ENCODE data around the gene SIN3A.
"Not testable (repeated sequence)": the region's sequence is repeated elsewhere in the genome, so short reads cannot be mapped to it uniquely, and the experiment has no call there.

SIN3A gene

DNA sequence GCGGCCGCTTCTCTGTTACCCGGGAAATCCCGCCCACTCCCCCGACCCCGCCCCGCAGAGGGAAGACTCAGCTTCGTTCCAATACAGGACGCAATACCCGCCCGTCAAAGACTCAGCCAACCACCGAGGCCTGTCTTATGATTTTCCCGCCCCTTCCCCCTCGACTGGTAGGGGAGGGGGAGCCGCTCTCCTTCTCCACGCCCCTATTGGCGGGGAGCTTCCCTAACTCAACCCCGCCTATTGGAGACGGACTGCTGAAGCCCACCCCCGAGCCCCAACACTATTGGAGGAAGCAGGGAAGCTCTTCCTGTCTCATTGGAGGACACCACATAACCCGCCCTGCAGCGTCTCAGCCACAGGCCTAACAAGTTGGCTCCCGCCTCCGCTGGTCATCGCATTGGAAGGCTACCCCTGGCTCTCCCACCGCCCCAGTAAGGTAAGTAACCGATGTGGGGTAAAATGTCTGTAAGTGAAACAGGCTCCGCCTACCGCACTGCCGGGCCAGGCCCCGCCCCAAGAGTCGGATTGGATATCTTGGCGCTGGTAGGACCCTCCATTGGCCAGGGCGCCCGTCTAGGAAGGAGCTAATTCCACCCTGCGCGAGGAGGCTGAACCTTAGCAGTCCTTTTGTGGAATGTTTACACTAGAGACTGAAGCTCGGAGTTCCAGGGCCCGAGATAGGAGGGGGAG lies at the start of gene SIN3A:
Gene SIN3A, minus strand, starts transcription at position 17 of the 690 bp plus-strand sequence. CDS start 21,315 bp downstream, outside the sequence.
- DNase-seq (ENCODE audit: low read depth in 2 of 2) = peak; percentile 95 to 99

DNA sequence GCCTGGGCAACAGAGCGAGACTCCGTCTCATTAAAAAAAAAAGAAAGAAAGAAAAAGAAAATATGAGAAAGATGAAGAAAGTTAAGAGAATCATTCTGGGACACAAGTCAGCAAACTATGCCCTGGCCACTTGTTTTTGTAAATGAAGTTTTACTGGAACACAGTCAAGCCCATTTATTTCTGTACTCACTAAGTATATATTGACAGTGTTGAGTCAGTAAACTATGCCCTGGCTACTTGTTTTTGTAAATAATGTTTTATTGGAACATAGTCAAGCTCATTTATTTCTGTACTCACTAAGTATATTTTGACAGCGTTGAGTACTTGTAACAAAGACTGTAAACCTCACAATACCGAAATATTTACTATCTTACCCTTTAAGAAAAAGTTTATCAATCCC lies 42.2 kb upstream of the SIN3A start:
- DNase-seq (ENCODE audit: low read depth in 2 of 2) = no peak

DNA sequence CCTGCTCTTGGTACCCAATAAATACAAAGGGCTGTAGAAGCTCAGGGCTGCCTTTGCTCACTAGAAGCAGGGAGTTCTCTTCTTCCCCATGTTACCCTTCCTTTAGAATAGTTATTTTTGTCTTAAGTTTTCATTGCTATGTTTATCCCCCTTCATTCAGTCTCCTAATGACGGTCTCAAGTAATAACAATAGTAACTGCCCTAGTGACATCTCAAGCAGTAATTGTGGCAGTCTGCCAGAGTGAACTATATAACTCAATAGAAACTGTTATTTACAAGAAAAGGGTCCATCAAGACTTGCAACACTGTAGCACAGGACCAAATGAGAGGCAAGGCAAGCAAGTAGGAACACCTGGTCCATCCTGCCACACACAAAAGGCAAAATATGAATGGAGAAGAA lies 32.5 kb upstream of the SIN3A start:
- no peak for DNase-seq (ENCODE audit: low read depth in 2 of 2)

DNA sequence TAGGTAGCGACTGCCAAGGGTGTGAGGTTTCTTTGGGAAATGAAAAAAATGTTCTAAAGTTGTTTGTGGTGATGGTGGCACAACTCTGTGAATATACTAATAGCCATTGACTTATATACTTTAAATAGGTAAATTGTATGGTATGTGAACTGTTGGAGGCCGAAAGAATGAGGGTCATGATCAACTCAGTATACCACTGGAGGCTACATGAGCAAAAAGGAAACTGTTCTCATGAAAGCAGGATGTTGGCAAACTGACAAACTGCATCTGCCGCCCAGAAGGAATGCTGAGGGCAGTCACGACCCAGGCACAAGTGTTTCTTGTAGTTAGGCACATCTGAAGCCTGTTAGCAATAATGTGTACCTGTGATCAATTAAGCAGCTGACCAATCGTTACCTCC lies 32.1 kb upstream of the SIN3A start:
- DNase-seq (ENCODE audit: low read depth in 2 of 2) = not testable (repeated sequence)

DNA sequence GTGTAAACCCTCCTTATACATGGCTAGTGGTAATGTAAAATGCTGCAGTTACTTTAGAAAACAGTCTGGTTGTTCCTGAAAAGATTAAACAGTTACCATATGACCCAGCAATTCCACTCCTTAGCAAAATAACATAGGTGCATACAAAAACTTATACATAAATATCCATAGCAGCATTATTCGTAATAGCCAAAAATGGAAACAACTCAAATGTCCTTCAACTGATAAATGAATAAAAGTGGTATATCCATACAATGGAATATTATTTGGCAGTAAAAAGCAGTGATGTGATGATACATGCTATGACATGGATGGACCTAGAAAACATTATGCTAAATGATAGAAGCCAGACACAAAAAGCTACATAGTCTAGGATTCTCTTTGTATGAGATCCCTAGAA lies 31.6 kb upstream of the SIN3A start:
- no peak for DNase-seq (ENCODE audit: low read depth in 2 of 2)

DNA sequence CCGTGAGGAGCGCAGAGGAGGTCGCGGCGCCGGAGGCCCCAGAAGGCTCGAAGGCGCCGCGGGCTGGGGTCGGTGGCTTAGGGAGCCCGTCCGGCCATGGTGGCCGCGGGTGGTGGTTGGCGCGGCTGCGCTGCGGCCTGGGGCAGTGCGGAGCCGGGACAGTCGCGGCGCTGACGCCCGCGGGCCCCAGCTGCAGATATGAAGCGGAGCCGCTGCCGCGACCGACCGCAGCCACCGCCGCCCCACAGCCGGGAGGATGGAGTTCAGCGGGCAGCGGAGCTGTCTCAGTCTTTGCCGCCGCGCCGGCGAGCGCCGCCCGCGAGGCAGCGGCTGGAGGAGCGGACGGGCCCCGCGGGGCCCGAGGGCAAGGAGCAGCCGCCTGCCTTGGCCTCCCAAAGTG lies 29.0 kb upstream of the SIN3A start:
- DNase-seq (ENCODE audit: low read depth in 2 of 2) = not testable (repeated sequence)

DNA sequence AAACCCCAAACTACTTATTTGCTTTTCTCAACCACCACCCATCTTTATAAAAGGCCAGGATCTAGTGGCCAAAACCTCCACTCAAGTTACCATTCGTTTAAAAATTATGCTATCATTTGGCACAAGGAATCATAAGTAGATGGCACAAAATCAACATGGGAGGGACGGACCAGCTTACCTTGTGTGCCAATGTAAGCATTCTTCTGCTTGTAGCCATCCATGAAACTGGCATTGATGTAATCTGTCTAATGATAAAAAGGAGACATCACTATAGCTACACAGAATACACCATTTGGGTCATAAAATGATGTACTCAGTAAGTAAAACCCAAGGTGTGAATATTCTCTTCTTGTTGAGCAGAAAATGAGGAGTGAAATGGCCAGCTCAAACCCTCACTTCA lies 28.2 kb upstream of the SIN3A start:
- no peak for DNase-seq (ENCODE audit: low read depth in 2 of 2)

DNA sequence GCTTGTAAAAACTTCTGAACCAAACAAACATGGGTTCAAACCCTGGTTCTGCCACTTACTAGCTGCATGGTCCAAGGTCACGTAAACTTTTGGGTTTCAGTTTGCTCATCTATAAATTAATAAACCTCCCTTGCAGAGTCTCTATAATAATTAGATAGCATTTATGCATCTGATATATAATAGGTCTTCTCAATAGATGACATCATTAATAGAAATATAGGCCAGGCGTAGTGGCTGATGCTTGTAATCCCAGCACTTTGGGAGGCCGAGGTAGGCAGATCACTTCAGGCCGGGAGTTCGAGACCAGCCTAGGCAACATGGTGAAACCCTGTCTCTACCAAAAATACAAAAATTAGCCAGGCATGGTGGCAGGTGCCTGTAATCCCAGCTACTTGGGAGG lies 25.6 kb upstream of the SIN3A start:
- not testable (repeated sequence) for DNase-seq (ENCODE audit: low read depth in 2 of 2)

DNA sequence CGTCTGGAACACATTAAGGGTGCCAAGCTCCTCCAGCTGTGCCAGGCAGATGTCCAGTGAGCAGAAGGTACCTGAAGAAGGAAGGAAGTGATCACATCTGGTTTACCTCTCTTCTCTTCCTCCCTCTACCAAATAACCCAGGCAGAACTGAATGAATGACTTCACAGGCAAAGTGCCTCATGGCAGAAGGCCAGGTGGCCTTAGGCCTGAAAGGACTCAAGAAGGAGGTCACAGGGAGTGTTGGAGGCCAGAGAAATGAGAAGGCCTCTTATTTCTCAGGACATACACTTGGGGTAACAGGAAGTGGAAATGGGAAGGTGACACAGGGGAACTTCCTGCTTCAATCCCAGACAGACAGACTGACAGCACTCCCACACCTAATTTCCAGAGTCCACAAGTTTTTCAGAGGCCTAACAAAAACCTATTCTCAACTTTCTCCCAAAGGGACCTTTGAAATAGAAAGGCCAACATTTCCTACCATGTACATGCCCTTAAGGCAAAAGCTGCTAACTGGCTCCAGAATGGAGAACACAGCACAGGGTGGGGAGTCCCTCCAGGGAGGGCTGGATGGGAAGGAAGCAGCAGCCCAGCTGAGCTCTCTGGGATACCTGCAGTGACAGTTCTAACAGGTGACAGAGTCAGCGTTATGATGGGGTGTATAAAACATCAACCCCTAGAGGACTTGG lies 17.6 kb upstream of the SIN3A start:
- DNase-seq (ENCODE audit: low read depth in 2 of 2) = no peak

DNA sequence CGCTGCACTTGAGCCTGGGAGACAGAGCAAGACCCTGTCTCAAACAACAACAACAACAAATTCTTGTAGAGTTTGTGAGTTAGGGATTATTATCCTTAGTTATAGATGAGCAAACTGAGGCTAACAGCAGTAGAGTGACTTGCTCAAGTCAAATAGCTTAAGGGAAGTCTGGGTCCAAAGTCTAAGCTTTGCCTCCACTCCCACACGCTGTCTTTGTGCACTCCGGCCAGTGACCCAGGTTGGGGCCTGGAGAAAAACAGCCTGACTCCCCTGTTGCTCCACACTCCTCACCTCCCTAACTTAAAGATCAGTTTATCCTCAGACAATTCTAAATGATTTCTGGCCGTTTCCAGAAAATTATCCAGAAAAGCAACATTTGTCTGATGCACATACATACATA lies 9.2 kb upstream of the SIN3A start:
- DNase-seq (ENCODE audit: low read depth in 2 of 2) = no peak

DNA sequence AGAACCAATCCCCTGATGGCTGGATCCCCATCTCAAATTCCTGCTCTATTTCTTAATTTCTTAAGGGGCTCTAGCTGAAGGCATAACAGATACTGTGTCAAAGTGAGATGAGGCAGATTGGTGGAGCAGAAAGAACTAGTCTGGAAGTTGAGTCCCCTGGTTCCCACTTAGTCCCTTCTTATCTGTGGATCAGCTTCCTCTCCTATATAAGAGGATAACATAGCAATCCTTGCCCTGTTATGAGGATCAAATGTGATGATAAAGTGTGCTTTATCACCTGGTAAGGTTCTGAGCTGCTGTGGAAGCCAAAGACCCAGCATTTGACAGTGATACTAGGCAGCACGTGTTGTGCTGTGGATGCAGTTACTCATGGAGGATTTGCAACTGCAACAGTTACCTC lies 8.1 kb upstream of the SIN3A start:
- no peak for DNase-seq (ENCODE audit: low read depth in 2 of 2)

DNA sequence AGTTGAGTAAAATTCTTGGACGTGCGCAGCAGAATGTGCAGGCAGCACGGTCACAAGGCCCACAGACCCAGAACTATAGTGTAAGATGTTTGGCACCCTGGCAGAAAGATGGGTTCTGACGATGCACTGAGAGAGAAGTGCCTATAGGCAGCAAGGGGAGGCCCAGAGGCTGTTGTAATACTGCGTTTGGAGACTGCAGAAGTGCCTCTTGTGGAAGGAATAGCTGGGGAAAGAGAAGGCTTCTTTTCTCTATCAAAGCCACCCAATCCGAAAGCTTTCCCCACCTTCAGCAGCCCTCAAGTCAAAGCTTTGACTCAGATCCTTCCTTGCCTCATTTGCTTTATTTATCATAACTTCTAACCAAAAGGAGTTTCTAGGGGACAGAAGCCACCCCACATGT lies 5.2 kb upstream of the SIN3A start:
- no peak for DNase-seq (ENCODE audit: low read depth in 2 of 2)

DNA sequence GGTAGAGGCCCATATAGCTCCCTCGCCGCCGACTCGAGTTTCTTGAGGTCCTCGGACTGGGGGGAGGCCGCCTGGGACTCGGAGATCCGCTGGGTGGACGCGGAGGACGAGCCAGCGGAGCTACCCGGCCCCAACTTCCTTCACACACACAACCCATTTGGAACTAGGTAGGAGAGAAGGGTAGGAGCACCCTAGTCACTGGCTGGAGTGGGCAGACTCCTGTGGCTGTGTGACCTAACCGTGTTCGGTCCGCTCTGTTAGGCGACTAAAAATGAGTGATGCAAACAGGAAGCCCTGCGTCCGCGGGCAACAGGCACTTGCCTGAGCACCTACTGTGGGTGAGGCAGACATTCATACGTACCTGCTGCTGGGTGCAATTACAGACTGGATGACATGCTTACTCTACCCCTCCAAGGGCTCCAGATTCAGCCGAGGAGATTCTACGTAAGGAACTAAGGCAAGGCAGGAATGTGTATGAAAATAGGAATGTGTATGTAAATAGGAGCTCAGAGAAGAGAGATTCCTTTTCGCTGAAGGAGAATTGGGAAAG lies 4.6 kb upstream of the SIN3A start:
- DNase-seq (ENCODE audit: low read depth in 2 of 2) = peak in 1 of 2 experiments; percentile 41

DNA sequence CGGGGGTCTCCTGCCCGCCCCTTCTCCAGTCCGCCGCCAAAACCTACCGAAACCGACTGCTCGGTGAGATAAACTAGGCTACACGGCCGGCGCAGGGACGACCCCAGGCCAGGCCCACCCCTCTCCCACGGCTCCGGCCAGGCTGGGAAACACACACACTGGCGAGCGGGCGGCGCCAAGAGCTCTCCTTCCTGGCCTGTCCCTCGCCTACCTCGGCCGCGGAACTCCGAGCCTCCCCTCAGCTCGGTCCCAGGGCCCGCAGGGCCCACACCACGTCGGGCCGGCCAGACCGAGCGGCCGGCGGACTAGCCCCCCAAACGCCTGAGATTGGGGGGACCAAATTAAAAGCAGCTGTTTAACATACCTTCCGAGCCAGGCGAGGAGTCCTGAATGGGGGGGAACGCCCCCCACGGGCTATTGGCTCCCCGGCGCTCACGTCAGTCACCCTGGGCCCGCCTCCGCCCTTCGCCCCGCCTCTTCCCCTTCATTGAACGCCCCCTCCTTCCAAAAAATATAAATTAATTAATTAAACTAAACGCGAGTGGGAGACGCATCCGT lies 4.0 kb upstream of the SIN3A start:
- peak; percentile 68 to 88 for DNase-seq (ENCODE audit: low read depth in 2 of 2)

DNA sequence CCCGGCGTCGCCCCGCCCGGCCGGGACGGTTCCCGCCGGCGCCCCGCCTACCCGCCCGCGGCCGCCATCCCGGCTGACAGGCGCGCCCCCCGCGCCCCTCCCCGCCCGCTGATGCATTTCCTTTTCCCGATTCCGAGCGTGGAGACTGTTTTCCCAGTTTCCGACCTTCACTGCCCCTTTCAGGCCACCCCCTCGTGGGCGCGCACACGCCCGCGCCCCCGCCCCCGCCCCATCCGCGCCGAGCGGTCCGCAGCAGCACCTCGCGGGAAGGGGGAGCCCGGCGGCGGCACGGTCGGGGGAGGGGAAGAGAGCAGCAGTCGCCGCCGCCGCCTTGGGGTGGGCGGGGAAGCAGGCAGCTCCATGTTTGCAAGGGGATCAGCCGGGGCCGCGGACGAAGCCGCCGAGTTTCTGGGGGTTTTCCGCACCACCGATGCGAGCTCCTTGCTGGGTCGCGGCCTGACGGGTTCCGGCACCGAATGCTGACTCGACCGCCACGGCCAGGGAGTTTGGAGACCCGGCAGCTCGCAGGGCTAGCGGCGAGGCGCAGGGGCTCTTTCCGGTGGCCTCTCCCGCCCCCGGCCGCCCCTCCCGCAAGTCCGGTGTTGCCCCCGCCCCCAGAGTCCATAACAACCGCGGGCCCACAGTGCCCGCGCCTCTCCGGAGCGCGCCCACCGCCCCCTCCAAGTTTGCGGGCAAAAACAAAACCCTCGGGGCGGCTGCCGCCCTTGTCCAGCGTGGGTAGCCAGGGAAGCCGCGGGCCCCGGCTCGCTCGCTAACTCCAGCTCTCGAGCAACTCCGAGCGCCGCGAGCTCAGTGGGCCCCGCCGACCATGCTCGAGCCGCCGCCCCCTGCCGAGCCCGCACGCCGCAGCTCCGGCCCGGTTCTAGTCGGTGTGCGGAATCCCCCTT lies 3.2 kb upstream of the SIN3A start:
- DNase-seq (ENCODE audit: low read depth in 2 of 2) = peak; percentile 59 to 73

DNA sequence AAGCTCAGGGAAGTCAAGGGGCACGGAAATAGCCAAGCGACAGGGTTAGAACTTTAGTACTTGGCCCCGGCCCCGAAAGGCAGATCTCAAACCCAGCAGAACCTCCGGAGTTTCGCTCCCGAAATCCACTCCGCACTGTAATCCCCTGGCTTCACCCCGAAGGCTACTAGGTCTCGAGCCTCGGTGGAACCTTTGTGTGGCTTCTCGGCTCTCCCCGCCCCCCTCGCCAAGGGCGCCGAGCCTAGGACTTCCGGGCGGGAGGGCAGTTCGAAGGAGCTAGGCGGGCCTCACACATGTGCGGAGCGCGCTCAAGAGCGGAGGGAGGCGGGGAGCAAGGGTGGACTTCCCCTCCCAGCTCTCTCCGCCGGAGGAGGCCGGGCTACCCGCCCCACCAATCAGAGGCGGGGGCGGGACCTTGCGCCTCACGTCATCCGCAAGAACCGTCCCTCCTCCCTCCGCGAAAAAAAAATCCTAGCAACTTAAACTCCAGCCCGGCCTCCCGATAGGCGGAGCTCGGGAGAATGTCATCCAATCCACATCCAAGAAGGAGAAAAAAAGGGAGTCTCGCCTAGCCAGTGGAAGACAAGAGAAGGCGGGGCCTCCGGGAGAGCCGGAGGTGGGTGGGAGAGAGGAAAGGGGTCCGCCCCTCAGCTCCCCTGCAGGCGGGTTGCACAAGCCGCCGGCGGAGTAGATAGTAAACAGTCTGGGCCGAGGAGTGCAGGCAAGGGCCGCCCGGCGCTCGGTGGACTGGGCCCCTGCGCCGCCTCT lies 2.4 kb upstream of the SIN3A start:
- peak; percentile 93 for DNase-seq (ENCODE audit: low read depth in 2 of 2)

DNA sequence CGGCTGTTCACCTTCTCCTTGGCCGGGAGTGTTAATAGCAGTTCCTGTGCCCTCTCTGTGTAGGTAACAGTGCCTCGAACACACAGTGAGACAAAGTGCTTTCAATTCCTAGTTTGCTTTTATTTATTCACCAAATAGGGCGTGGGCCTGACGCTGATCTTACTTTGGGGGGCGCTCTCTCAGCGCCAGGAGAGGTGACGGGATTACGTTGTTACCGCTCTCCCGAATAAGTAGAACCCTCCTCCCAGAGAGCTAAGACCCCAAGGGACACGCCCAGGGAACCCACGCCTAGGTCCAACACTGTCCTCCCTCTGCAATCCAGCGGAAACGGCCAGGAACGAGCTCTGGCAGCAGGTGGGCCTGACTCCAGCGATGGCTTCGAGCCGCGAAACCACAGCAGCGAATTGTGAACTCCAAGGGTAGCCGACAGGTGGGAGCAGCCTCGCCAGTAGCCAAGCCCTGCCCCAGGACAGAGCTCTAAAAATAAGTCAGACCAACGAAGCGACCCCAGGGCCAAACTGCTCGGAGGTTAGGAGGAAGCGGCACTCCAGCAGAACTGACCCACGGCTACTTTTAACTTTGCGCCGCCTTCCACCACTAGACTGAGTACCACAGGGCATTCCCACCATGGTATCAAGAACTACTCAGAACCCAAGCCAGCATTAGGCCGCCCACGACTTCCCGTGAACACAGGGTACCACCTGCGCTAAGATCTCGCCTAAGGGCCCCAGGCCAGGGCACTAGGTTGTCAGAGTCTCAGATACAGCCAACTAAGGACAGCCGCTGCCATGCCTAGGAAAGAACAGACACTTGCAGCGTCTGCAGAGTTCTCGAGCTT lies 1.6 kb upstream of the SIN3A start:
- peak; percentile 44 to 63 for DNase-seq (ENCODE audit: low read depth in 2 of 2)

DNA sequence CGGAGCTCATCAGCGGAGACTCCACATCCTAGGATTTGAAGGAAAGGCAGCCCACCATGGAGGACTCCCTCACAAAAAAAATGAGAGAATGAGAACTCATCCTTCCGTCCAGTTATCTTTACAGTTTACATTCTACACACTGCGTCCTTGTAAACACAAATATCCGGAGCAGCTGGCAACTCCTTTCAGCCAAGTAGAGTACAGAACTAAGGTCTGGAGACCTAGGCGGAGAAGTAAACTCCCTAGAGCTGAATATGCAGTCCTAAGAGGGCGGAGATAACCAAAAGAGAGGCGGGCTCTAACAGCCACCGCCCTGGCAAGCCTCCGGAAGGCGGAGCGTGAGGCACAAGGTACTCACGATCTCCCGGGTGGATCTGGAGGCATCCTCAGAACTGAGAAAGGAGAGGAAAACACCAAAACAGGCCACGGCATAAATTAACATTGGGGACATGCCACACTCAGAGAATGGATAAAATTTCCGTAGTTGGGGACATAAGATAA lies 924 bp upstream of the SIN3A start:
- DNase-seq (ENCODE audit: low read depth in 2 of 2) = peak; percentile 57 to 74

DNA sequence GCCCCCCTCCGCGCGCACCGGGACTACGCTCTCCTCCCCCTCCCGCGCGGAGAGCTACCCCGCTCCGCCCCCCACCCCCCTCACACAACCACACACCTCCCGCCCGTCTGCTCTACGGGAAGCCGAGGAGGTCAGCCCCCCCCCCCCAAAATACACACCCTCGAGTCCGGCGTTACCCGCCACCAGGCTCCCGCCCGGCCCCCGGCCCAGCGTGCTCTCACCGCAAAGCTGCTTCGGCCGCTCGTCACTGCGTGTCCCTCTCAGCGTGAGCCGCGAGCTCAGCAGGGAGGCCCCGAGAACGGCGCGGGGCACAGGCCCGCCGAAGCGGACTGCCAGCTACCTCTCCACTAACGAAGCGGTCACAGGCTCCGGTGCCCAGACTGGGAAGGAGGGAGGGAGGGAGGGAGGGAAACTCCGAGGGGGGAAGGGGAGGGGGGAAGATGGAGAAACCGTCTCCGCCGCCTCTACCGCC lies 252 bp downstream of the SIN3A start:
- no peak for DNase-seq (ENCODE audit: low read depth in 2 of 2)

All from stimulated activated CD4-positive, alpha-beta T cell treated with anti-CD3 and anti-CD28 coated beads, Interleukin-12 subunit alpha, Interleukin-12 subunit beta, amount 100 ng/mL, for 24 hours (primary cell).